HG03469 (cell line): ENCODE results near the gene DDX4.

Experiments
- ATAC-seq: cut with Tn5 transposase; IDR thresholded peaks from one replicate; pipeline ENCODE4 v1.9.1; 2021; ENCODE audit warnings: mild to moderate bottlenecking, moderate library complexity, moderate number of reproducible peaks; ENCODE audit not compliant: unreplicated experiment

Gene DDX4

GRCh38 chr5:55820488-55820887 lies 82.6 kb downstream of the DDX4 start:
- no peak for ATAC-seq

GRCh38 chr5:55821731-55822512 lies 84.1 kb downstream of the DDX4 start:
- ATAC-seq, result no peak

GRCh38 chr5:55823151-55823796 lies 85.4 kb downstream of the DDX4 start:
- no peak for ATAC-seq

GRCh38 chr5:55829956-55830355 lies 92.1 kb downstream of the DDX4 start:
- ATAC-seq, result no peak

- no peak for ATAC-seq
Observed at GRCh38 chr5:55832446-55832845, 94.6 kb downstream of the DDX4 start.

GRCh38 chr5:55836191-55836590 lies 98.3 kb downstream of the DDX4 start:
- ATAC-seq, result no peak

- ATAC-seq, result no peak
Observed at GRCh38 chr5:55841976-55842375, 104.1 kb downstream of the DDX4 start.

GRCh38 chr5:55847837-55848236 lies 110.0 kb downstream of the DDX4 start:
- no peak for ATAC-seq

GRCh38 chr5:55848783-55849182 lies 110.9 kb downstream of the DDX4 start:
- ATAC-seq, result no peak

GRCh38 chr5:55850839-55851674 lies 113.2 kb downstream of the DDX4 start, which contains the start of gene IL31RA:
Gene IL31RA, plus strand, starts transcription at chr5:55851357. Its CDS starts 214 bp downstream, at chr5:55851571.
- ATAC-seq, result no peak

GRCh38 chr5:55851675-55851979 lies 113.8 kb downstream of the DDX4 start:
- no peak for ATAC-seq

- no peak for ATAC-seq
Observed at GRCh38 chr5:55852503-55852902, 114.6 kb downstream of the DDX4 start.

GRCh38 chr5:55853041-55853670 lies 115.3 kb downstream of the DDX4 start:
- ATAC-seq, result no peak

- no peak for ATAC-seq
Observed at GRCh38 chr5:55853818-55854217, 116.0 kb downstream of the DDX4 start.

GRCh38 chr5:55855509-55855908 lies 117.6 kb downstream of the DDX4 start:
- no peak for ATAC-seq

GRCh38 chr5:55856516-55857246 lies 118.8 kb downstream of the DDX4 start:
- ATAC-seq, result no peak

GRCh38 chr5:55857247-55857640 lies 119.4 kb downstream of the DDX4 start:
- no peak for ATAC-seq

GRCh38 chr5:55858104-55858503 lies 120.2 kb downstream of the DDX4 start:
- no peak for ATAC-seq

GRCh38 chr5:55860288-55860687 lies 122.4 kb downstream of the DDX4 start:
- ATAC-seq, result no peak

- no peak for ATAC-seq
Observed at GRCh38 chr5:55860709-55861108, 122.8 kb downstream of the DDX4 start.
